Measurements from ENCODE around the gene MEIKIN.

- TF ChIP-seq CTCF (conservative IDR thresholded peaks at IDR 0.05; ENCODE audit: low read length) (no peak), EZH2phosphoT487 (IDR thresholded peaks at IDR 0.05; ENCODE audit: borderline replicate concordance, low read depth, low read length) (no peak)
Measured at GRCh38 chr5:131942016-131942415, 3.4 kb downstream of the MEIKIN start.

Data from OCI-LY7 (cell line).